Measurements from ENCODE around the gene TC2N.
"Not testable (repeated sequence)": the region's sequence is repeated elsewhere in the genome, so short reads cannot be mapped to it uniquely, and the experiment has no call there.

TC2N gene

DNA sequence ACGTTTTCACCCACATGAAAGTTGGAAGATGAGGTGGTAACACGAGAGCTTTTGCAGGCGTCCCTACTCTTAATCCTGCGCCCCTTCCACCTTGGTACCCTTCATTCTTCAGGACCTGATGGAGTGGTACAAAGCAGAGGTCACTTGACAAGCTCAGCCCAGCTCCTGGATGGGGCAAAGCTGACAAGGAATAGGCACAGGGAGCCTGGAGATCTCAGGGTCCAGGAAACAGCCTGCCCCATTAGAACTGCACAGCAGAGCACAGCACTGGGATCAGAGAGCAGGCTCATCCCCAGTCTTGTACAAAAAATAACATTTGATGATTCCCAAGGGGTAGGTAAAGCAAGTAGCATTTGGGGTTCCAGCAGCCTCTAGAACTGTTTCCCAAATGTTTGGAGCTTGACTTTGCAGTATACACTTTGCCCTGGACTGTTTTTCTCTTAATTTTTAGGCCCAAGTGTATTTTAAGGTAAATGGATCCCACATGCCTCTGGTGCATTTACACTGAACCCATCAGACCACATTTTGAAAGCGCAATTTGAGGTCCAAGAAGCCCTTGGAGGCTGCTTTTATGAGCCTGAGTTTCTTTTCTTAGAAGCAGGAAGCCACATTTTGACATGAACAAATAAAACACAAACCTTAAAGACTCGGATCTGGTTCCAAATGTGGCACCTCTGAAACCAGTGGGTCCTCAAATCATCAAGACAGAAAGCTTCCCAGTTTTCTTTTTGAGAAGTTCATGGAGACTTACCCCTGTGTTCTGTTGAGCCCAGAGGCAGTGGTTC, 633 bp downstream of the TC2N start:
- no peak for DNase-seq

- no peak for DNase-seq
These were observed 1.3 kb downstream of the TC2N start for GRCh38 chr14:91866061-91866460.

DNA sequence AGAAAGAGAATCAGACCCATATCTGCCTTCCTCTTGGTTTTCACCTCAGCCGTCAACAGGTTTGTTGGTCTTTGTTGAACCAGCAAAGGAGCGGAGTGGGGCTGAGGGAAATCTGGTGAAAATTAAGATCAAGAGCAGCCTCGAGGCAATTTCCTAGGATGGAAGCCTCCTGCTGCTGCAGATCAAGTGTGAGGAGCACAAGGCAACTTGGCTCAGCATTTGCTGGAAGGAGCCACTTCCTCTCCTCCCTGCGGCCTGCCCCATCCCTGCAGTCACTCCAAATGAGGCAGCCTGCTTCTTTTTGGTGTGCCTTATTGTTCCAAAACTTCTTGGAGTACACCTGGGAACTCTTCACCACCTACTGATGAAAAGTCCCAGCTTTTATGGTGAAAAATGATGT, 4.9 kb downstream of the TC2N start:
- no peak for DNase-seq

- no peak for DNase-seq
These were observed 6.2 kb downstream of the TC2N start for GRCh38 chr14:91861091-91861490.

DNA sequence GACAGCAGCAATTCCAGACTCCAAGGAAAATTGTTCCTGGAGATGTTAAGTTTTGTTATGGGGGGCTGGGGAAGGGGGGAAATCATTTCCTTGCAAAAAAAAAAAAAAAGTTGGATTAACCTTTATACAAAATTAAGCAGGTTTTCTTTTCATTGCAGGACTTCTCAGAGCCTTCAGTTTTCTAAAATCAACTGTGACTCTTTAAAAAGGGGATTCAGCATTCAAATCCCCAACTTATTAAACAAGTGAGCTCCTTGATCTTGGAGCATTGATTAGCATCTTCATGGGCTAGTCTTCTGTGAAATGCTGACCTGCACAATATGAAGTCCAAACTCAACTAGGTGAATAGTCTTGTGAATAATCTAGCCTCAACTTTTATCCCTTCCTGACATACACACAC, 7.1 kb downstream of the TC2N start:
- no peak for DNase-seq

DNA sequence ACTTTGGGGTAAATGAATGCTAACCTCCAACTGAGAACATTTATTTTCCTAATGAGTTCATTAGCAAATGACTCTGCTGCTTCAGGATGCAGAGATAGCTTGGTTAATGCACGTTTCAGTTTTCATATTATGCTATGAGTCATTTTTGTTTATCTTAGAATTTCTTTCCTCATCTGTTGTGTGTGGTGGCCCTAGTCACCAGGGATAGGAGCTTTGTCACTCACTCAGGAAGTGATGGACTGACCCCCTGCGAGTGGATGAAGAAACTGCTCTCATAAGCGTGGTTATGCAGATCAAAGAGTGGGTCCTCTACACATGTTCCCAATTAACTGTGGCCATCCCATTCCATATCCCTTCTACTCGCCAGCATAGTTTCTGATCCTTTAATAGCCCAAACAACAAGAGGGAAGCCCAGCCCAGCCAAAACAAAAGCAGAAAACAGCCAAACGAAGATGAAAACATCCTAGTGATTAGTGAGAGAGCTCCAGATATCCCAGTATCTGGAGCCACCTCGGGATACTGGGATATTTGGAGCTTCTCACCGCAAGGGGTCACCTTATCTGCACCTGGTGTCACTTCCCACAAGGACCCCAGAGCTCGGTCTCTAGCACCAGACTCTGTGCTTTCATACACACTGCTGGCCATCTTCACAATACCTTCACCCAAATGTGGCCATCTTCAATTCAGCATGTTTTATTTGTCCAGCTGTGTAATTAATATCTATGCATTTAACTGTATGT, 8.6 kb downstream of the TC2N start:
- DNase-seq, result peak; percentile 41

DNA sequence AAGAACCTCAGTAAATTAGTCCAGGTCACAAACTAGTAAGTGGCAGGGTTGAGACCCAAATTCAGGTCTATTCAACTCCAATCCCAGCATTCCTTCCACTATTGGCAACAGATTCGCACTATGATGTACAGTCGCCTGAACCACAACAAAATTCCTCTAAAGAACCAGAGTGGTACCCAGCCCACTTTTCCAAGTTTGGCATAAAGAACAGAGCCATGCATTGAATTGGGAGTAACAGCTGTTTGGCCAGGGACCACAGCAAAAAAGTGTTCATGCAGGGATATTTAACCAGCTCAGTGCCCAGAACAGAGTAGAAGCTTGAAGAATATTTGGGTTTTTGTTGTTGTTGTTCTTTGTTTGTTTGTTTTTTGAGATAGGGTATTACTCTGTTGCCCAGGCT, 9.7 kb downstream of the TC2N start:
- DNase-seq, result no peak

- DNase-seq, result no peak
These were observed 12.9 kb downstream of the TC2N start for GRCh38 chr14:91854327-91854934.

- DNase-seq, result no peak
These were observed 15.8 kb downstream of the TC2N start for GRCh38 chr14:91851563-91851962.

DNA sequence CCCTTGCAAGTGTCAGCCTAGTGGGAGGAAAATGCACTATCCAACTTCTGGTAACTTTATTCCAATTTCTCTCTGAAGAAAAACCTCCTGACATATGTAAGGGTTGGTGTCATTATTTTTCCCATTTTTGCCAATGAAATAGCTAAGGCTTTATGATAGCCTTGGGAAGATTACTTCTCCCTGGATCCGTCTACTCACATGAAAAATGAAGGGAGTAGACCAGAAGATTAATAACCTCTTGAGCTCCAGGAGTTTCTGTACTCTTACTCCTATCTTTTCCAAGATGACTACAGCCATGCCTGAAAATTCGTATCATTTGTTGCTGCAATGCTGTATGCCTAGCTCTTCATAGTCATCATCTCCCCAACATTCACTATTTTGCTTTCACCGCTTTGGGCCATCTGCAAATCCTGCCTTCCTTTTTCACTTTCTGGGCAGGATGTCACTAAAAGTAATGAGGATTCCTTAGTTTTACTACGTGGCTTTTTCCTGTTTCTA, 18.8 kb downstream of the TC2N start:
- no peak for DNase-seq

DNA sequence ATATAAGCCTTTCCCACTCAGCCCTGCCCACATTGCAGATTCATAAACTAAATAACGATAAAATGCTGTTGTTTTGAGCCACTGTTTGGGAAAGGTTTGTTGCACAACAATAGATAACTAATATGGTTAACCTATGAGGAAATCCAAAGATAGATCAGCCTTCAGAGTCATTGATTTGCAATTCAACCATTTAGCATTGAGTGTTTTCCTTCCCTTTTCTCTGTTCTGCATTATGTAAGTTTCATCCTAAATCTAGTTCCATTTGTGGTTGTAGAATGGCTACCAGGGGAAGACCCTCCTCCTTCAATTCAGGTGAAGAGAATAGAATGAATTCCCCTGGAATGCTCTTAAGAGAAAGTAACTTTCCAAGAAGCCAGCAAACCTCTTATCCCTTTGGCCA, 19.6 kb downstream of the TC2N start:
- no peak for DNase-seq

DNA sequence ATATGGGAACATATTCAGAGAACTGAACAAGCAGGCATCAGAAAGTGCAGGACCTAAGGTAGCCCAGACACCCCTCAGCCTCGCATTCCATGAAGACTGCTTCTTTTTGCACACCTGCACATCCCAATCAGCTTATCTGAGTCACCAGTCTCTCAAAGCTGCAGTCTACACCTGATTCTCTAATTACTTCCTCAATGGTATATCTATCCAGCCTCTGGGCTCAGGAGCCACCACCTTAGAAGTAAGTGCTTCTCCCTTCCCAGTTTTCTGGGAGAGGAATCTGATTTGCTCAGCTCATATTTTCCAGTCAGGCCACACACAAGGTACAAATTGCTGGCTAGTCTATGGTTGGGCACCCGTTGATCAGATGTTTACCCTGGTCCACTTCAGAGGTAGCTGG, 21.7 kb downstream of the TC2N start:
- DNase-seq, result no peak

- not testable (repeated sequence) for DNase-seq
These were observed 22.3 kb downstream of the TC2N start for GRCh38 chr14:91845056-91845455.

- DNase-seq, result no peak
These were observed 23.3 kb downstream of the TC2N start for GRCh38 chr14:91844029-91844428.

DNA sequence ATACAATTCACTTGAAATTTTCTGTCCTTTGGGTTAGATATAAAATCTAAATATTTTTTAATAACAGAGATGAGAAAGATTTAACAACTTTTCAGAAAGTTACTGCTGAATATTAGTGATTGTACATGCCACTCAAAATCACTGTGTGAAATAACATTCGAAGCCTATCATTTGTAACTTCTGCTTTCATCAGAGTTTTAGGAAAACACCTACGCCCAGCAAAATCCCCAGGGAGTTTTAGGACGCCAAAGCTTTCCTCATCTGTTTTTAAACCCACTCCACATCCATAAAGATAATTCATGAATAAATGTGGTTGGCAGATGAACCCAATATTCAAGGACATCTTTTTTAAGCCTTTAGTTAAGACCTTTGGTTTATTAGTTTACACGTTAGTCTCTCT, 23.9 kb downstream of the TC2N start:
- no peak for DNase-seq

DNA sequence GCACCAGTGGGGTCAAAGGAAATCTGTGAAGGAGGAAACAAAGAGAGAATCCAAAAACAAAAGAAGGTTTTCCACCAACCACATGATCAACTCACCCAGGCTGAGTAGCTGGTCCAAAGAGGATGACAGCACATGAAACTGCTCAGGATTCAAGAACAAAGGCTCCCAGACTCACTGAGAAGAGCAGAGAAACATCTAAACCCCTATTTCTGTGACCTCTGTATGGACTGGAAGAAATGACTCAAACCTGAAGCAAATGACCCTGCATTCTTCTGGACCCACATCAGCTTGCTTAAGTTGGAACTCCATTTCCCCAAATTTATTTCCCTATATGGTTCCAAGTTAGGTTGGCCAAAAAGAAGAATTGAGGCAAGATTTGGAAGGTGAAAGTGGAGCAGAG, 26.3 kb downstream of the TC2N start:
- no peak for DNase-seq

- DNase-seq, result no peak
These were observed 27.6 kb downstream of the TC2N start for GRCh38 chr14:91839749-91840148.

GRCh38 chr14:91837076-91837475, 30.3 kb downstream of the TC2N start:
- DNase-seq, result no peak

GRCh38 chr14:91835920-91836843, 31.2 kb downstream of the TC2N start:
- DNase-seq, result peak; percentile 49

DNA sequence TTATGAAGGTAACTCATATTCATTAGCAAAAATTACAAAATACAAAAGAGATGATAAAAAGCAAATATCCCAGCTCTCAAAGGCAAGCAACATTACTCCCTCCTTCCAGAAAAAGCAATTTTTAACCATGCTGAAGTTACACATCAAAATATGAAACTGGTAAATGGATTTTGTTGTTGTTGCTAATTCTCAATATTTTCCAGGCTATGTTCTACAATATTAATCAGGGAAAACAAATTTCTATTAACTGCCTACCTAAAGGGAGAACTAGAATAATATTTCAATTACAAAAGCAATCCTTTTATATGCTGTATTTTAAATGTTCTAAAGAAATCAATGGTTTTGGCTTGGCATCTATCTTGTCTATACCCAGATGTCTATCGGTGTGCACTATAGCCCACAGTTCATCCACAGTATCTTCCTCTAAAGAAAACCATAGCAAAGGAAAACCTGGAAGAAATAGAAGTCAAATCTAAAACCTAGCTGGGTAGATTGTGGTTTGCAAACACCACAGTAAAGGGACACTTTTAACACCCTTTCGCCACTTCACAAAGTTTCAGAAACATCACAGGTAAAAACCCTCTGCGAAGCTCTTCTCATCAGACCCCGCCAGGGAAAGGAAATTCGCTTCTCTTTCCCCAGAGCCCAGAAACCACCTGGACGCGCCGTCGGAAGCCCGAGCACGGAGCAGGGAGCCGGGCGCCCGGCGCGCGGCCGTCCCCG, 32.0 kb downstream of the TC2N start:
- DNase-seq, result no peak

- DNase-seq, result no peak
These were observed 32.8 kb downstream of the TC2N start for GRCh38 chr14:91834571-91834970.

DNA sequence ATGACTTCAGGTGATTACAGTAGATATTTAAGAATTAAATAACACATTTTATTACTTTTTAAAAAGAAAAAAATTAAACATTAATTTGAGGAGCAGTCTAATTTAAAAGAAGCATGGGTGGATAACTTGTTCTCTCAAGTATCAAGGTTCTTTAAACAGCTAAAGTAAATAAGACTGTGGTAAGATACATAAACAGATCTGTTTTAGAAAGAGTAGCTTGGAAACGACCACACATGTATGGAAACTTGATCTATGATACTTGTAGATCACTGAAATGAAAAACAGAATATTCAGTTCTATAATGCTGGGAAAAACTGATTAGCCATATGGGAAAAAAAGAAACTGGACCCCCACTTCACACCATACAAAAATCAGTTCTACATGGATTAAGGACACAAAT, 36.0 kb downstream of the TC2N start:
- no peak for DNase-seq

Data from hematopoietic multipotent progenitor cell treated with erythropoietin and hydrocortisone succinate and interleukin-3 and kit ligand, for 8 days (in vitro differentiated cells).